PC-3 (cell line): ENCODE results near the gene HSPA9.

ENCODE experiments used
- EZH2 ChIP-seq: fragments of 300-600 bp; sonication (generic); IDR thresholded peaks from one replicate; pipeline ENCODE4 v1.6.1; 2017; ENCODE audit warnings: antibody characterized with exemption, mild to moderate bottlenecking, low read length; ENCODE audit not compliant: unreplicated experiment
- EZH2phosphoT487 ChIP-seq: fragments of 300-600 bp; sonication (generic); IDR thresholded peaks from 2 replicates; pipeline ENCODE4 v1.6.1; 2018; ENCODE audit warnings: mild to moderate bottlenecking, antibody characterized with exemption, low read length, borderline replicate concordance
- TF ChIP-seq, protein P1 (sequence below): fragments of 300-600 bp; sonication (generic); conservative IDR thresholded peaks from 2 replicates; pipeline ENCODE4 v1.5.1; 2017; ENCODE audit warnings: antibody characterized with exemption, low read depth, mild to moderate bottlenecking, low read length

DNA sequence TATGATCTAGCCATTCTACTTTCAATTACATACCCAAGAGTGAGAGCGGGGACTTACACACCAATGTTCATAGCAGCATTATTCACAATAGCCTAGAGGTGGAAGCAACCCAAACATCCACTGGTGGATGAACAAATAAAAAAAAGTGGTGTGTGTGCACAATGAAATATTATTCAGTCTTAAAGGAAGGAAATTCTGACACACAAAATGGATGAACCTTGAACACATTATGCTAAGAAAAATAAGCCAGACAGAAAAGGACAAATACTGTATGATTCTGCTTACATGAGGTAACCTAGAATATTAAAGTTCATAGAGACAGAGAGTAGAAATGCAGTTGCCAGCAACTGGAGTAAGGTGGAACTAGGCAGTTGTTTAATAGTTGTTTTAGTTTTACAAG, 54.2 kb downstream of the HSPA9 start:
- TF ChIP-seq, protein P1, sequence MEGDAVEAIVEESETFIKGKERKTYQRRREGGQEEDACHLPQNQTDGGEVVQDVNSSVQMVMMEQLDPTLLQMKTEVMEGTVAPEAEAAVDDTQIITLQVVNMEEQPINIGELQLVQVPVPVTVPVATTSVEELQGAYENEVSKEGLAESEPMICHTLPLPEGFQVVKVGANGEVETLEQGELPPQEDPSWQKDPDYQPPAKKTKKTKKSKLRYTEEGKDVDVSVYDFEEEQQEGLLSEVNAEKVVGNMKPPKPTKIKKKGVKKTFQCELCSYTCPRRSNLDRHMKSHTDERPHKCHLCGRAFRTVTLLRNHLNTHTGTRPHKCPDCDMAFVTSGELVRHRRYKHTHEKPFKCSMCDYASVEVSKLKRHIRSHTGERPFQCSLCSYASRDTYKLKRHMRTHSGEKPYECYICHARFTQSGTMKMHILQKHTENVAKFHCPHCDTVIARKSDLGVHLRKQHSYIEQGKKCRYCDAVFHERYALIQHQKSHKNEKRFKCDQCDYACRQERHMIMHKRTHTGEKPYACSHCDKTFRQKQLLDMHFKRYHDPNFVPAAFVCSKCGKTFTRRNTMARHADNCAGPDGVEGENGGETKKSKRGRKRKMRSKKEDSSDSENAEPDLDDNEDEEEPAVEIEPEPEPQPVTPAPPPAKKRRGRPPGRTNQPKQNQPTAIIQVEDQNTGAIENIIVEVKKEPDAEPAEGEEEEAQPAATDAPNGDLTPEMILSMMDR = no peak
- no peak for TF ChIP-seq EZH2
- TF ChIP-seq EZH2phosphoT487 = no peak
